B cell (primary cell): ENCODE results near the gene NASP. TPM values are rescaled to one million over a fixed set of nuclear protein-coding genes. Genes with fewer than 3 reads are reported as not detected.

Source experiments
- ATAC-seq: fragments of 200-7000 bp; cut with Tn5 transposase; one replicate; pipeline ENCODE4 v1.10.0; 2021; ENCODE audit warnings: low read depth, mild to moderate bottlenecking, moderate number of reproducible peaks, moderate library complexity
- CTCF ChIA-PET: fragments of 350-600 bp; sonication (Branson Sonifier 250); formaldehyde crosslinking; loops from one replicate; lab custom pipeline; 2021; ENCODE audit warnings: antibody characterized with exemption, inconsistent platforms; lab: Charles Lee
- POLR2A ChIA-PET: fragments of 350-600 bp; sonication (Branson Sonifier 250); formaldehyde crosslinking; loops from one replicate; lab custom pipeline; 2021; ENCODE audit warnings: antibody characterized with exemption; lab: Charles Lee
- DNase-seq: peaks from one replicate; pipeline ENCODE4 v3.0.0; 2013
- H2AFZ ChIP-seq: 2 replicates; pipeline ENCODE4 v1.6.1; 2012; ENCODE audit warnings: mild to moderate bottlenecking, low read depth, low read length; ENCODE audit not compliant: insufficient read depth, poor library complexity, severe bottlenecking
- H3K27ac ChIP-seq, 2 donors: 1 replicate in 1 of 2; 2 replicates in 1 of 2; pipeline ENCODE4 v1.5.1; 2012 to 2013; ENCODE audit warnings: low read length in 2 of 2, mild to moderate bottlenecking in 2 of 2, moderate library complexity in 1 of 2
- H3K27me3 ChIP-seq, 4 experiments: fragments of 200-600 bp in 1 of 4; sonication (generic) in 1 of 4; replicated peaks in 1 of 4; 1 replicate in 2 of 4; 2 replicates in 2 of 4; pipeline versions ENCODE4 v1.6.1 to v1.7.0; 2013 to 2016; ENCODE audit warnings: low read length in 3 of 4, mild to moderate bottlenecking in 2 of 4, mixed read lengths in 1 of 4, moderate library complexity in 1 of 4; ENCODE audit not compliant: insufficient read depth in 4 of 4, control insufficient read depth in 3 of 4; ENCODE audit errors: control extremely low read depth in 1 of 4
- H3K36me3 ChIP-seq, 2 experiments: replicated peaks in 1 of 2; 1 replicate in 1 of 2; 2 replicates in 1 of 2; pipeline versions ENCODE4 v1.6.1 to v1.7.1; 2013; ENCODE audit warnings: low read length in 1 of 2; ENCODE audit not compliant: insufficient read depth in 2 of 2, control insufficient read depth in 1 of 2; ENCODE audit errors: control extremely low read depth in 1 of 2, extremely low read depth in 1 of 2
- H3K4me1 ChIP-seq, 2 donors: fragments of 200-600 bp in 1 of 2; sonication (generic) in 1 of 2; 1 replicate in 1 of 2; 2 replicates in 1 of 2; pipeline versions ENCODE4 v1.5.1 to v1.6.1; 2013 to 2017; ENCODE audit warnings: low read length in 2 of 2; ENCODE audit not compliant: control insufficient read depth in 2 of 2, insufficient read depth in 2 of 2
- H3K4me2 ChIP-seq: replicated peaks from 2 replicates; pipeline ENCODE3; 2012; ENCODE audit warnings: mild to moderate bottlenecking, low read depth, low read length; ENCODE audit not compliant: poor library complexity, severe bottlenecking
- H3K4me3 ChIP-seq, 5 experiments: fragments of 200-600 bp in 1 of 5; sonication (generic) in 1 of 5; 1 replicate in 3 of 5; 2 replicates in 2 of 5; pipeline versions ENCODE4 v1.5.1 to v1.7.0; 2011 to 2016; ENCODE audit warnings: low read length in 4 of 5, mild to moderate bottlenecking in 4 of 5, low read depth in 2 of 5, control low read depth in 1 of 5, moderate library complexity in 1 of 5; ENCODE audit not compliant: insufficient read depth in 1 of 5; ENCODE audit errors: control extremely low read depth in 1 of 5, extremely low read depth in 1 of 5
- H3K79me2 ChIP-seq: fragments of 200-600 bp; sonication (generic); one replicate; pipeline ENCODE4 v1.6.0; 2016; ENCODE audit warnings: low read length; ENCODE audit not compliant: control insufficient read depth, insufficient read depth
- H3K9ac ChIP-seq: fragments of 200-600 bp; sonication (generic); 2 replicates; pipeline ENCODE4 v1.6.1; 2017; ENCODE audit warnings: mild to moderate bottlenecking, low read length, moderate library complexity
- H3K9me3 ChIP-seq, 3 donors: one replicate each; pipeline versions ENCODE4 v1.6.1 to v1.7.1; 2013; ENCODE audit warnings: low read length in 2 of 3; ENCODE audit not compliant: control insufficient read depth in 2 of 3, insufficient read depth in 1 of 3; ENCODE audit errors: control extremely low read depth in 1 of 3
- H4K20me1 ChIP-seq: 2 replicates; pipeline ENCODE4 v1.6.0; 2012; ENCODE audit warnings: mild to moderate bottlenecking, low read length; ENCODE audit not compliant: insufficient read depth, control insufficient read depth, poor library complexity, severe bottlenecking
- H3K27ac Mint-ChIP-seq: one replicate; pipeline ENCODE4 v1.8.0; 2021; ENCODE audit warnings: mixed read lengths
- H3K27me3 Mint-ChIP-seq: one replicate; pipeline ENCODE4 v1.8.0; 2021; ENCODE audit warnings: mixed read lengths
- H3K4me1 Mint-ChIP-seq: one replicate; pipeline ENCODE4 v1.8.0; 2021; ENCODE audit warnings: mixed read lengths
- H3K4me3 Mint-ChIP-seq: one replicate; pipeline ENCODE4 v1.8.0; 2021; ENCODE audit warnings: mixed read lengths
- H3K9me3 Mint-ChIP-seq: one replicate; pipeline ENCODE4 v1.8.0; 2022; ENCODE audit warnings: mixed read lengths; ENCODE audit not compliant: insufficient read depth
- EZH2 ChIP-seq: IDR thresholded peaks from 2 replicates; pipeline ENCODE4 v1.6.1; 2012; ENCODE audit warnings: borderline replicate concordance, low read depth, mild to moderate bottlenecking, moderate library complexity, low read length; ENCODE audit not compliant: insufficient read depth, poor library complexity, severe bottlenecking
- WGBS: methylation state at CpG from one replicate; pipeline ENCODE4 v1.1.5; 2013; ENCODE audit warnings: missing lambda C conversion rate; ENCODE audit not compliant: insufficient coverage; 5-methylcytosine and 5-hydroxymethylcytosine counted together
- intact Hi-C: fragments of 100-400 bp; cut with micrococcal nuclease; formaldehyde crosslinking; loops from one replicate; pipeline ENCODE4 v1.10.0; 2022
- polyA plus RNA-seq: library from polyadenylated mRNA; depleted of rRNA; stranded (reverse); fragments of >200 nt; gene quantifications from 2 replicates; pipeline ENCODE4 v1.2.3, GENCODE V29; 2012
- total RNA-seq, 2 donors: library from RNA; stranded (reverse); fragments of 120-200 nt in 1 of 2; gene quantifications; 1 replicate in 1 of 2; 2 replicates in 1 of 2; pipeline versions ENCODE4 v1.2.3 to v1.2.4, GENCODE V29; 2013 to 2022
- TF ChIP-seq, protein P1 (sequence below): fragments of 200-600 bp; IDR thresholded peaks from one replicate; pipeline ENCODE4 v1.8.0; 2022; ENCODE audit warnings: antibody characterized with exemption, mild to moderate bottlenecking

NASP gene
- total and polyA plus RNA-seq, 2 donors (not counting 1 experiment from before 2014, with no cell fraction given): 61.0 to 151 TPM

DNA sequence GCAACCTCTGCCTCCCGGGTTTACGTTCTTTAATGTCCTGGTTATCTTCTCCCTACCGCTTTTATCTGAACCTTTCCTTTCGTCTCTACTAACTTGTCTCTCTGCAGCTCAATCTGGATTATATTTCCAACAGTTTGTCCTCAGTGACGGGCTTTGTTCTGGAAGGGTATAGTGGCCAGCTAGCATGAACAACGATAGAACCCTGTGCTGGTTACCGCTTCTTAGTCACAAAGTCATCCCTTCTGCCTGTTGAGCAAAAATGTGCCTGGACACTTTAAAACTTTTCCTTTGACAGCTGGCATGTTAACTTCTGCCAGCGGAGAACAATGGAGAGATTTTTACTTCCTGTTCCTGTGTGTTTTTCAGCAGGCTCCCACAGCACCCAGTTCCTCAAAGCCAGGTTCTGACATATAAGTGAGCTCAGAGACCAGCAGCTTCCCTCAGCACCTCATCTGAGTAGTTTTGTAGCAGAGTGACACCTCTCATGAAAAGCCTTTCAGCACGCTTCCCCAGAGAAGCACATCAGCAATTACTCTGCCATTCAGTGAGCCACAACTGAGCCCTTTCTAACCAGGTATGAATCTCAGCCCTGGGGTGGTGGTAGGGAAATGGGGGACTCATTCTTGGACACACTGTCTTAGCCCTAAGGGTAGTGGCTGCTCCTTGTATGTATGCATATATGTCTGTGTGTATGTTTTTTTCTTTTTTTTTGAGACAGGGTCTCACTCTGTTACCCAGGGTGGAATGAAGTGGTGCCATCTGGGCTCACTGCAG lies 63.6 kb downstream of the NASP start:
- no peak overlapping the region for H3K9ac ChIP-seq
- POLR2A ChIA-PET: no interaction called here
- intact Hi-C loops: no loop called here
- no peak overlapping the region for H3K4me3 ChIP-seq
- no peak overlapping the region for H3K4me2 ChIP-seq
- H3K9me3 ChIP-seq: no peaks in the 10 kb centered on the region
- 91% methylated on average over 6 of the region's 9 CpGs for WGBS
- DNase-seq (no peak), ATAC-seq (no peak)
- Mint-ChIP-seq H3K27ac (no peak overlapping the region), H3K4me1 (peaks cover 32% of the 10 kb centered on the region), H3K4me3 (no peak overlapping the region), H3K9me3 (no peaks in the 10 kb centered on the region), H3K27me3 (no peaks in the 10 kb centered on the region)
- H3K27me3 ChIP-seq: no peaks in the 10 kb centered on the region
- H3K79me2 ChIP-seq: peaks cover 30% of the 10 kb centered on the region
- peak overlapping the region in 1 of 2 donors; percentile 56 for H3K27ac ChIP-seq
- peaks cover 0 to 43% of the 10 kb centered on the region in 2 experiments for H3K36me3 ChIP-seq
- H3K4me1 ChIP-seq: peaks cover 8 to 11% of the 10 kb centered on the region in 2 donors
- no peak overlapping the region for H2AFZ ChIP-seq
- CTCF ChIA-PET: interaction anchor here (0.7 kb wide), 1 partner anchor 12 kb away, joined by 6 read pairs; no protein-coding TSS in a partner anchor
- TF ChIP-seq EZH2: no peak
- peaks cover 33% of the 10 kb centered on the region for H4K20me1 ChIP-seq

DNA sequence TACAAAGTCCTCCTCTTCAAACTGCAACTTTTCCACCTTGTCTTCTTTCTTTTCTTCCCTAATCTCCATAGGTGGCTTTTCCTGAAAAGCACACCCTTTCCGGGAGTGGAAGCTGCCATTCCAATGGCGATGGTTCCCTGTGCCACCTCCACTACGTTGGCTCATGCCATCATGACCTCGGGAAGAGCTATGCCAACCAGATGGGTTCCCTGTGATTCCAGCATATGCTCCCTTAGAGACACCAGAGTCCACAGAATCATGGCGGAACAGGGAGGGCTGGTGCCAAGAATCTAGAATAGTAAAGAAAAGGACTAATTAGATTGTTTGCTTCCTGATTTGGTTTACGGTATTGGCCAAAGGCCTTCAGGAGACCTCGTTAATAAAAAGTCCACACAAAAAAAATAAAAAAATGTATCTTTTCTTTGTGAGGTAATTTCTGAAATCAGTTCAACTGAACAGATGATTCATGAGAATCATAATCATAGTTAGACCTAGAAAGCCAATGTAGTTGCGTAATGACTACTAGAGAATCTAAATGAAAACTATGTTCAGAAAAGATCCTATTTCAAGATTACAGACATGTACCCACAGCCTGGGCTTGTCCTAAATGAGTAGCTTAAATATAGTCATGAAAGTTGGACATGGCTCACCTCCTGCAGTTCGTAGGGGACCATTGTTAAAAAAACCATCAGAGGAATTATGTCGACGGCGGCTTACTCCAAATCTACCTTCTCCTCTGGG lies 70.9 kb downstream of the NASP start:
- intact Hi-C loops: no loop called here
- no peak for ATAC-seq
- no peak overlapping the region for H3K4me2 ChIP-seq
- Mint-ChIP-seq H3K4me3 (no peak overlapping the region), H3K27me3 (no peaks in the 10 kb centered on the region), H3K9me3 (no peaks in the 10 kb centered on the region), H3K4me1 (peaks cover 3% of the 10 kb centered on the region), H3K27ac (no peak overlapping the region)
- no peak overlapping the region for H3K4me3 ChIP-seq
- no peak overlapping the region for H3K27ac ChIP-seq
- ChIA-PET CTCF (interaction anchor here (0.6 kb wide), 1 partner anchor 25 kb away, joined by 4 read pairs; no protein-coding TSS in a partner anchor), POLR2A (no interaction called here)
- 100% methylated on average over 4 of the region's 12 CpGs for WGBS
- no peaks in the 10 kb centered on the region for H3K4me1 ChIP-seq
- H4K20me1 ChIP-seq: peaks cover 26% of the 10 kb centered on the region
- H3K9me3 ChIP-seq: no peaks in the 10 kb centered on the region
- H3K36me3 ChIP-seq: peaks cover 6 to 90% of the 10 kb centered on the region in 2 experiments
- H3K79me2 ChIP-seq: peaks cover 46% of the 10 kb centered on the region
- no peak overlapping the region for H3K9ac ChIP-seq
- H3K27me3 ChIP-seq: no peaks in the 10 kb centered on the region
- TF ChIP-seq, protein P1, sequence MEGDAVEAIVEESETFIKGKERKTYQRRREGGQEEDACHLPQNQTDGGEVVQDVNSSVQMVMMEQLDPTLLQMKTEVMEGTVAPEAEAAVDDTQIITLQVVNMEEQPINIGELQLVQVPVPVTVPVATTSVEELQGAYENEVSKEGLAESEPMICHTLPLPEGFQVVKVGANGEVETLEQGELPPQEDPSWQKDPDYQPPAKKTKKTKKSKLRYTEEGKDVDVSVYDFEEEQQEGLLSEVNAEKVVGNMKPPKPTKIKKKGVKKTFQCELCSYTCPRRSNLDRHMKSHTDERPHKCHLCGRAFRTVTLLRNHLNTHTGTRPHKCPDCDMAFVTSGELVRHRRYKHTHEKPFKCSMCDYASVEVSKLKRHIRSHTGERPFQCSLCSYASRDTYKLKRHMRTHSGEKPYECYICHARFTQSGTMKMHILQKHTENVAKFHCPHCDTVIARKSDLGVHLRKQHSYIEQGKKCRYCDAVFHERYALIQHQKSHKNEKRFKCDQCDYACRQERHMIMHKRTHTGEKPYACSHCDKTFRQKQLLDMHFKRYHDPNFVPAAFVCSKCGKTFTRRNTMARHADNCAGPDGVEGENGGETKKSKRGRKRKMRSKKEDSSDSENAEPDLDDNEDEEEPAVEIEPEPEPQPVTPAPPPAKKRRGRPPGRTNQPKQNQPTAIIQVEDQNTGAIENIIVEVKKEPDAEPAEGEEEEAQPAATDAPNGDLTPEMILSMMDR: no peak
- no peak for TF ChIP-seq EZH2
- no peak for DNase-seq
- no peak overlapping the region for H2AFZ ChIP-seq
